ENCODE data around the gene PRM2.

DNA sequence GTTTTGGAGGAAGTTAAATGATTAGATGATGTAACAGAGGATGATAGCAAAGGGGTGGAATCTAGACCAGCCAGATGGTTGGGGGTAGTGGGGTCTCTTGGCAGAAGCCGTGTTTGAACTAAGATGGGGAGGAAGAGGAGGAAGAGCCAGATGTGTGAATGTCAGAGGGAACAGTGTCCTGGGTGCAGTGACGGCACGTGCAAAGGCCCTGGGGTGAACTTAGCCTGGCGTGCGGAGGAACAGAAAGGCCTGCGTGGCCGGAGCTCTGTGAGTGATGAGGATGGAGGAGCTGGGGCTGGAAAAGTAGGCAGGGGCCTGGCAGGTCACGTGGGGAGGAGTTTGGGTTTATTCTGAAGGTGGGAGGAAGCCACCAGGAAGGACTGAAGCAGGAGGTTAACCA lies 42.5 kb upstream of the PRM2 start:
- TF ChIP-seq, protein P1, sequence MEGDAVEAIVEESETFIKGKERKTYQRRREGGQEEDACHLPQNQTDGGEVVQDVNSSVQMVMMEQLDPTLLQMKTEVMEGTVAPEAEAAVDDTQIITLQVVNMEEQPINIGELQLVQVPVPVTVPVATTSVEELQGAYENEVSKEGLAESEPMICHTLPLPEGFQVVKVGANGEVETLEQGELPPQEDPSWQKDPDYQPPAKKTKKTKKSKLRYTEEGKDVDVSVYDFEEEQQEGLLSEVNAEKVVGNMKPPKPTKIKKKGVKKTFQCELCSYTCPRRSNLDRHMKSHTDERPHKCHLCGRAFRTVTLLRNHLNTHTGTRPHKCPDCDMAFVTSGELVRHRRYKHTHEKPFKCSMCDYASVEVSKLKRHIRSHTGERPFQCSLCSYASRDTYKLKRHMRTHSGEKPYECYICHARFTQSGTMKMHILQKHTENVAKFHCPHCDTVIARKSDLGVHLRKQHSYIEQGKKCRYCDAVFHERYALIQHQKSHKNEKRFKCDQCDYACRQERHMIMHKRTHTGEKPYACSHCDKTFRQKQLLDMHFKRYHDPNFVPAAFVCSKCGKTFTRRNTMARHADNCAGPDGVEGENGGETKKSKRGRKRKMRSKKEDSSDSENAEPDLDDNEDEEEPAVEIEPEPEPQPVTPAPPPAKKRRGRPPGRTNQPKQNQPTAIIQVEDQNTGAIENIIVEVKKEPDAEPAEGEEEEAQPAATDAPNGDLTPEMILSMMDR (IDR thresholded peaks at IDR 0.05; ENCODE audit: low read depth, low read length, poor library complexity, severe bottlenecking): no peak
- no peak for TF ChIP-seq EZH2phosphoT487 (IDR thresholded peaks at IDR 0.05; ENCODE audit: borderline replicate concordance, low read length)
